GM18858 (cell line): Measurements from ENCODE around the gene FAM9A.
A peak's percentile ranks its signal among the peaks of the same experiment; 100 is the strongest.

ENCODE experiments used
- ATAC-seq: cut with Tn5 transposase; IDR thresholded peaks from one replicate; pipeline ENCODE4 v1.9.1; 2021; ENCODE audit not compliant: unreplicated experiment

FAM9A gene

DNA sequence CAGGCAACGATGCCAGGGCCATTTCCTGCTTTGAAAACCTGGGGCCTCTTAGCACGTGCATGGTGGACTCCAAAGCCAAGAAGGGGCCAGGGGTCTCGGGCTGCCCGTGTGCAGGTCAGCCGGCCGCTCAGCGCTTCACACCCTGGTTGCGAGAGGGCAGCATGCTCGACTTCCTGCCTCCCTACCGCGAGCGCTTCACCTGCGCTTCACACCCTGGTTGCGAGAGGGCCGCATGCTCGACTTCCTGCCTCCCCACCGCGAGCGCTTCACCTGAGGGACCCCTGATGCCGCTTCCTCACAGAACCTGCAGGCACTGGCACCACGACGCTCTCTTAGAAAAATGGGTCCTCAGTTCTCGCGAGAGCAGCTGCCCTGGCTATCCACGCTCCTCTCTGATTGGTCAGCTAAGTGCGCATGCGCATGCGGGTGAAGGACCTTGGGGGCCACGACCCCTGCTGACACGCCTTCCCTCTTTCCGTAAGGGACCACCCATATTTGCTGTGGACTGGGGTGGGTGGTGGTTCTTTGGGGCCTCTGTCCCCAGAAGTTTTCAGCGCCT is at the start of gene FAM9A:
TSS of gene FAM9A (minus strand) at position 343 of the 559 bp plus-strand sequence. CDS start 1,212 bp downstream, outside the sequence.
- no peak for ATAC-seq

DNA sequence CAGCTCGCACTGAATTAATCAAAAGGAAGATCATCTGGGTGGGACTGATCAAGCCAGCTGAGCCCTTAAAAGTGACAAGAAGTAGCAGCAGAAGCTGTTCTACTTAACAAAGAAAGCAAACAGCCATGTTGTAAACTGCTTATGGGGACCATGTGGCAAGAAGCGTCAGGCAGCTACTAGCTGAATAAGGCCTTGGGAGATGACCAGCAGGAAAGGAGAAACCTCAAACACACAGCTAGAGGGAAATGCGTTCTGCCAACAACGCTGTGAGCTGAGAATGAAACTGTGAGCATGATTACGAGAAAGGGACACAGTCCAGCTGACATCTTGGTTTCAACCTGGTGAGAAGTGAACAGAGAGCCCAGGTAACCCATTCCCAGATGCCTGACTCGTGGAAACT is 49.3 kb upstream of the FAM9A start:
- no peak for ATAC-seq

DNA sequence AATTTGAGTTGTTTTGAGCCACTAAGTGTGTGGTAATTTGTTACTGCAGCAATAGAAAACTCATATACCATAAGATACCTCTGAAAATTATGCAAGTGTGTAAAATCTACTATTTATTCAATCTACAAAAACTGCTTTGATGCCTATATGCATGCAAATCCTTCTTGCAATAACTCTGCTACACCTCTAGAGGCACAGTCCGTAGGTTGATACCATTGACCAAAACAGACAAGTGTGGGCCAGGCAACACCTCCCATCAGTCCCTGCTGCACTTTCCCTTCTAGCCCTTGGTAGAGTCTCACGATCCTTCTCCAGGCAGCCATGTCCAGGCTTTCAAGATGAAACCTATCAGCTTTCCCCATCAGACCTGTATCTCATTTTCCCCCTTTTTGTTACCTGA is 48.8 kb upstream of the FAM9A start:
- no peak for ATAC-seq

DNA sequence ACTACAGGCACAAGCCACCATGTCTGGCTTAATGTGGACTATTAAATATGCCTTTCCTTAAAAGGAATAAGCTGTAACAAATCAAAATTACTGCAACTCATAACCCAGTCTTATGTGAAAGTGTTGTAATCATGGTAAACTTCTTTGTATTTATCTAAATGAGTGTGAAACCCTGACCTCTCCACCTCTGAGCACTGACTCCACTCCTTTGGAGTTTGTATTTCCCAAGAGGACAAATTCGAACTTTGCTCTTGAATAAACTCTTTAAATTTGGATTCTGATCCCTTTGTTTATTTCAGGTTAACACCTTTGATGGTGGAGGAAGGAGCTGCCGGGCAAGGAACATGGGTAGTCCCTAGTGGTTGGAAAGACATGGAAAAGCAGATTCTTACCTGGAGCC is 48.3 kb upstream of the FAM9A start:
- ATAC-seq, result no peak

GRCh38 chrX:8848911-8849310 is 47.7 kb upstream of the FAM9A start:
- no peak for ATAC-seq

DNA sequence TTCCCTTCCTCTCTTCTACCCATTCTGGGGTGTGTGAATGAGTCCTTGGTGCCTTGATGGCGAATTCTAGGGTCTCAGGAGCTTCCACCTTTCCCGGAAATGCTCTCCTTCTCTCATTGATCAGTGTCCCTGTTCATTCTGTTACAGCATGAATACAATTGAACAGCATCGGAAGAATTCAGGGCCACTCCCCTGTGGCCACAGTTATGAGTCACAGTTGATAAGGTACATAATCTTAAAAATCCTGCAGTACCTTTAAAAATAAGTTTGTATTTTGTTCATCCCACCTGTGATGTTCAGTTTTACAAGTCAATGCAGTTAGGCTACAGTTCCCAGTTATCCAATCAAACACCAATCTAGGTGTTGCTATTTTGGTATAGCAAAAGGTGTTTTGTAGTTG is 47.3 kb upstream of the FAM9A start:
- no peak for ATAC-seq

GRCh38 chrX:8847360-8847759 is 46.2 kb upstream of the FAM9A start:
- no peak for ATAC-seq

DNA sequence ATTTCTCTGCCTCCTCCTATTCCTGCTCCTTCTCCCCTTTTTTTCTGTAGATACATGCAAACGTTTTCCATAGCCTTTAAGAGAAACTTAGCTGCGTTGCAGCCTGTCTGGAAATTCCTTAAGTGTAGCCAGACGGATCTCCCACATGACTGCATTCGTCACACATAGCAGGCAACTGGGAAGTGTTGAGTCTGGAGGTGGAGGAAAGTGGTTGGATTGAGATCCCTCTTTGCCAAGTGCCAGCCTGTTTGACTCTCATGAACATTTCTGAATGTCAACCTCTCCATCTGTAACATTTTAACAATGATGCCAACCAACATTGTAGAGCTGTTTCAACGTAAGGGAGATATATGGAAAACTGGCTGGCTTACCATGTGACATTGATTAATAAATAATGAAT is 45.1 kb upstream of the FAM9A start:
- no peak for ATAC-seq

GRCh38 chrX:8845469-8845868 is 44.3 kb upstream of the FAM9A start:
- ATAC-seq, result no peak

- ATAC-seq, result no peak
Observed at GRCh38 chrX:8845060-8845459, 43.9 kb upstream of the FAM9A start.

- no peak for ATAC-seq
Observed at GRCh38 chrX:8844157-8844556, 43.0 kb upstream of the FAM9A start.

DNA sequence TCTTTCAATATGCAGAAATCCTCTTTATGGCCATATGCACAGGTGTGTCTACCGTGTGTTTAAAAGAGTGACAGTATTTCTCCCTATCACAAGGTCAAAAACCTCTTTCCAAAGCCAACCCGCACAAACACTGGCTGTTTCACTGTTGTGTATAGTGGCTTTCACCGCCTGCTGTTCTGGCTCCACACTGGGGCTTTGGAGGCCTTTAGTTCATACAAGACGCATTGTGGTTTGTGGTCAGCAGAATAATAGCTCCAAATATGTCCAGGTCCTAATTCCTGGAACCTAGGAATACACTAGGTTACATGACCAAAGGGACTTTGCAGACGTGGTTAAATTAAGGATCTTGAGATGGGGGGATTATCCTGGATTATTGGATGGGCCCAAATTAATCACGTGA is 40.7 kb upstream of the FAM9A start:
- ATAC-seq, result no peak

- no peak for ATAC-seq
Observed at GRCh38 chrX:8834392-8834791, 33.2 kb upstream of the FAM9A start.

DNA sequence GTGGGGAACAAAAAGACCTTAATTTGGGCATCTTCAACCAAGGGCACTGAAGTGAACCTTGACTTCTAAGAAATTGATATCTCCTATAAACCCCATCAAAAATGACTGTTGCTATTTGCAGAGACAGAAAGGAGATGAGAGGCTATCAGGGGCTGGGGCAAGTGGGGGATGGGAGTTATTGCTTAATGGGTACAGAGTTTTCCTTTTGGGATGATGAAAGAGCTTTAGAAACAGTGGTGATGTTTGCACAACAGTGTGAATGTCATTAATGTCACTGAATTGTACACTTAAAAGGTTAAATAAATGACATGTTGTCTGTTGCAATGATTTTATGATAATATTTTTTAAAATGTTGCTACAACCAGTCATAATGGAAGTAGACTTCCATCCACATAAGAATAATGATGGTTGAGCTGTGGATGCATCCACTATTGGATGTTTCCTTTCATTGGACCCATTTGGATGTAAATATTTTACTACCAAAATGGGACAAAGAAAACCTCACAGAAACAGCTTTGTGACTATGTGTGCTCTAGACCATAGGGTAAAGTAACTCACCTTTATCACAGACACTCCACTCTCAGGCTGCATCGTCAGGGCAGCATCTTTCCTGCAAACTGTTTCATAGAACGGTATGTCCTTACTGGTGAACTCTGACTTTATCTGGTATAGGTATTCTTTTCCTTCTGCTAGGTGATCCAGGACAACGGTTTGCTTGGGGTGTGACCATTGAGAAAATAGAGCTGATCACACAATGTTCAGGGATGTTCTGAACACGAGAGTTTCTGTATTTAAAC is 31.6 kb upstream of the FAM9A start:
- ATAC-seq, result no peak

GRCh38 chrX:8823698-8824097 is 22.5 kb upstream of the FAM9A start:
- ATAC-seq, result no peak

DNA sequence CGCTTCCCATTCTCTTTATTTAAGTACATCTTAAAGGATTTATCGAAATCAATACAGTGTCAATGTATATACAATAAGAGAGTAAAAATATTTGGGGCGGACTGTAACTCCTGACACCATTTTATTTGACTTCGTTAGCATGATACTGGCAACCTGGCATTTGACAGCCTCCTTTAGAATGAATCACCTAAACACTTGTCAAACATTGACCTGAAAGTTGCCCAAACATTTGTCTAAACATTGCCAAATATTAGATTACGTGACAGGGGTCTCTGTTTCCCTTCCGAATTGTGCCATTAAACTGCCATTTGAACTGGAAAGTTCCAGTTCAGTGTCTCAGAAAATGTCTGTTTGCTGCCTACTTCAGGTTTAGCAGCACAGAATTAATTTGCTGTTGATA is 20.8 kb upstream of the FAM9A start:
- no peak for ATAC-seq

GRCh38 chrX:8820910-8821527 is 19.8 kb upstream of the FAM9A start:
- ATAC-seq, result no peak

- peak; percentile 78 for ATAC-seq
Observed at GRCh38 chrX:8815460-8816065, 14.4 kb upstream of the FAM9A start.

GRCh38 chrX:8813036-8813435 is 11.9 kb upstream of the FAM9A start:
- no peak for ATAC-seq

DNA sequence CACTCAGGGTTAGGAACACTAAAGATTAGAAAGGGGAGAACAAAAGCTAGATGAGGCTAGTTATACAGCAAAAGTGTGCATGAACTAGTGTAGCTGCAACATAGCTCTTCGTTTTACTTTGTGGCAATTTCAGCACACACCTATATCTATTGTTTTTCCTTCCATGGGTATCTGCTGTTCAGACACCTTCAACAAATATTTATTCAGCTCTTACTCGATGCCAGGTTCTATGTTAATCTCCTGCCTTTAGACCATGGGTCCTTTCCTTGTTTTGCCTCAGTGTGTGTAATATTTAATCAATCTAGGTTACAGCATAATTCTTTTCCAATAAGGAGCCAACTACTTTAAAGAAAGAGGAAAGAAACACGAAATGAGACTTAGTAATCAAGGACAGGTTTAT is 10.4 kb upstream of the FAM9A start:
- no peak for ATAC-seq

GRCh38 chrX:8808661-8809060 is 7.5 kb upstream of the FAM9A start:
- no peak for ATAC-seq

GRCh38 chrX:8805974-8806373 is 4.8 kb upstream of the FAM9A start:
- ATAC-seq, result no peak
